C4-2B (cell line): Measurements from ENCODE around the gene RALGPS2.

Source experiments
- H3K27ac ChIP-seq: fragments of 450-650 bp; 2 replicates; pipeline ENCODE4 v1.5.1; 2017
- CTCF ChIP-seq: fragments of 450-650 bp; conservative IDR thresholded peaks from 2 replicates; pipeline ENCODE4 v1.5.1; 2017; ENCODE audit warnings: mild to moderate bottlenecking
- ZFX ChIP-seq: fragments of 450-650 bp; IDR thresholded peaks from 2 replicates; pipeline ENCODE4 v1.6.1; 2017

RALGPS2 gene

DNA sequence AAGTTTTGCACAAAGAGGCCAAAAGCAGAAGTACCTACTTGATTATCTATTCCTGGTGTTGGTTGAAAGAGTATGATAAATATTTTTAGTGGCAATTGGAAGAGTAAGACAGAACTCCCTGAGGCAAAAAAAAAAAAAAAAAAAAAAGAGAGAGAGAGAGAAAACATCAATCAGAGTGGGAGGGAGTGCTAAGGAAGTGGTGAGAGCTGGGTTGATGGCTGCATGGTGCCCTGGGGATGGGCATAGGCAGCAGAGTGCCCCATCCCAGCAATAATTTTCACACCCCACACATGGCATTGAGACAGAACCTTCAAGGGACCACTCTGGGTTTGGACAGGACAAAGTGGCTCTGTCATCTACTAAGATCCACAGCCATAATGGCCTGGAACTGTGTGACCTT is 241.3 kb downstream of the RALGPS2 start:
- TF ChIP-seq CTCF, result no peak
- no peak for TF ChIP-seq ZFX
- no peak overlapping the region for H3K27ac ChIP-seq

- H3K27ac ChIP-seq, result no peak overlapping the region
- TF ChIP-seq ZFX, result no peak
- no peak for TF ChIP-seq CTCF
Measured at GRCh38 chr1:178969226-178969987, 244.4 kb downstream of the RALGPS2 start.

GRCh38 chr1:178970184-178970583 is 245.1 kb downstream of the RALGPS2 start:
- TF ChIP-seq ZFX, result no peak
- TF ChIP-seq CTCF, result no peak
- no peak overlapping the region for H3K27ac ChIP-seq
